ENCODE measurements around the gene TFDP2.
A peak's percentile ranks its signal among the peaks of the same experiment; 100 is the strongest.

The TFDP2 gene

DNA sequence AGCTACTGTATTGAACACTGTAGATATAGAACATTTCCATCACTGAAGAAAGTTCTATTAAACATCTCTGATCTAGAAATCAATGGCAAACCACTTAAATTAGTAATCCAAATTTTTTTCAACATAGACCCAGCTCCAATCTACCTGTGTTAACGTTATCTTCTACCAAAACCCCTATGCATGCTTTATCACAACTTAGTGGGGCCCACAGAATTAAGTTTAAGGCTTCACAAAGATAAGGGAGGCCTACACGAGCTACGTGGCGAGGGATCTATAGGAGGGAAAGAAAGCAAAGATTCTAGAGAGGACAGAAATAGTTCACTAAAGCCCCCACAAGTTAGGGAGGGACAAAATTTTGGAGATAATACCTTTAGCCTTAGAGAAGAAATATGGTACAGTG lies 116.1 kb downstream of the TFDP2 start:
- TF ChIP-seq, protein P1, sequence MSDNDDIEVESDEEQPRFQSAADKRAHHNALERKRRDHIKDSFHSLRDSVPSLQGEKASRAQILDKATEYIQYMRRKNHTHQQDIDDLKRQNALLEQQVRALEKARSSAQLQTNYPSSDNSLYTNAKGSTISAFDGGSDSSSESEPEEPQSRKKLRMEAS (IDR thresholded peaks at IDR 0.05) = no peak
- TF ChIP-seq, protein P2, sequence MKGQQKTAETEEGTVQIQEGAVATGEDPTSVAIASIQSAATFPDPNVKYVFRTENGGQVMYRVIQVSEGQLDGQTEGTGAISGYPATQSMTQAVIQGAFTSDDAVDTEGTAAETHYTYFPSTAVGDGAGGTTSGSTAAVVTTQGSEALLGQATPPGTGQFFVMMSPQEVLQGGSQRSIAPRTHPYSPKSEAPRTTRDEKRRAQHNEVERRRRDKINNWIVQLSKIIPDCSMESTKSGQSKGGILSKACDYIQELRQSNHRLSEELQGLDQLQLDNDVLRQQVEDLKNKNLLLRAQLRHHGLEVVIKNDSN (IDR thresholded peaks at IDR 0.05) = no peak
- TF ChIP-seq CREB1 (IDR thresholded peaks at IDR 0.05; ENCODE audit: low read depth) (no peak), TEAD4 (IDR thresholded peaks at IDR 0.05) (no peak), EGR1 (IDR thresholded peaks at IDR 0.05) (no peak), CEBPB (IDR thresholded peaks at IDR 0.05) (no peak)

DNA sequence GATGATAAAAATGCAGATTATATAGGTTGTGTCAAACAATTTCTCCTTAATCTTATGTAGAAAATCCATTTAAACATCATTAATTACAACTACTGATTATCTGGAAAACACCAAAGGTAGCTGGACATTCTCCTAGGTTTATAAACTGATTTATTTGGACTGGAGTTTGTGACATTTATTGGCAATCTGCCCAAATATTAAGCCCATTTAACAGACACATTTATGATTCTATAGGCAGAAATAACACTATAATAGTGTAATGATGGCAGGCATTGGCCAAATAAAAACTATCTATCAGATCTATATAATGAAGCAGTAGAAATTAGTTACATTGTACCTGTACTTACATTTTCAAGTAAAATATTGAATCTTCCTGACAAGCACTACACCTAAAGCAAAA lies 117.8 kb downstream of the TFDP2 start:
- TF ChIP-seq CREB1 (IDR thresholded peaks at IDR 0.05; ENCODE audit: low read depth) (no peak), TCF12 (IDR thresholded peaks at IDR 0.05; ENCODE audit: low read depth) (no peak), CEBPB (IDR thresholded peaks at IDR 0.05) (no peak), TEAD4 (IDR thresholded peaks at IDR 0.05) (no peak), ZBTB7A (IDR thresholded peaks at IDR 0.05; ENCODE audit: low read depth) (no peak), RAD21 (IDR thresholded peaks at IDR 0.05; ENCODE audit: low read depth) (no peak), EGR1 (IDR thresholded peaks at IDR 0.05) (no peak), YY1 (IDR thresholded peaks at IDR 0.05; ENCODE audit: low read depth) (no peak), EP300 (IDR thresholded peaks at IDR 0.05; ENCODE audit: borderline replicate concordance) (no peak), NFIC (IDR thresholded peaks at IDR 0.05) (no peak), FOXM1 (IDR thresholded peaks at IDR 0.05; ENCODE audit: borderline replicate concordance, low read depth) (no peak), TAF1 (IDR thresholded peaks at IDR 0.05; ENCODE audit: low read depth) (no peak)
- TF ChIP-seq, protein P3, sequence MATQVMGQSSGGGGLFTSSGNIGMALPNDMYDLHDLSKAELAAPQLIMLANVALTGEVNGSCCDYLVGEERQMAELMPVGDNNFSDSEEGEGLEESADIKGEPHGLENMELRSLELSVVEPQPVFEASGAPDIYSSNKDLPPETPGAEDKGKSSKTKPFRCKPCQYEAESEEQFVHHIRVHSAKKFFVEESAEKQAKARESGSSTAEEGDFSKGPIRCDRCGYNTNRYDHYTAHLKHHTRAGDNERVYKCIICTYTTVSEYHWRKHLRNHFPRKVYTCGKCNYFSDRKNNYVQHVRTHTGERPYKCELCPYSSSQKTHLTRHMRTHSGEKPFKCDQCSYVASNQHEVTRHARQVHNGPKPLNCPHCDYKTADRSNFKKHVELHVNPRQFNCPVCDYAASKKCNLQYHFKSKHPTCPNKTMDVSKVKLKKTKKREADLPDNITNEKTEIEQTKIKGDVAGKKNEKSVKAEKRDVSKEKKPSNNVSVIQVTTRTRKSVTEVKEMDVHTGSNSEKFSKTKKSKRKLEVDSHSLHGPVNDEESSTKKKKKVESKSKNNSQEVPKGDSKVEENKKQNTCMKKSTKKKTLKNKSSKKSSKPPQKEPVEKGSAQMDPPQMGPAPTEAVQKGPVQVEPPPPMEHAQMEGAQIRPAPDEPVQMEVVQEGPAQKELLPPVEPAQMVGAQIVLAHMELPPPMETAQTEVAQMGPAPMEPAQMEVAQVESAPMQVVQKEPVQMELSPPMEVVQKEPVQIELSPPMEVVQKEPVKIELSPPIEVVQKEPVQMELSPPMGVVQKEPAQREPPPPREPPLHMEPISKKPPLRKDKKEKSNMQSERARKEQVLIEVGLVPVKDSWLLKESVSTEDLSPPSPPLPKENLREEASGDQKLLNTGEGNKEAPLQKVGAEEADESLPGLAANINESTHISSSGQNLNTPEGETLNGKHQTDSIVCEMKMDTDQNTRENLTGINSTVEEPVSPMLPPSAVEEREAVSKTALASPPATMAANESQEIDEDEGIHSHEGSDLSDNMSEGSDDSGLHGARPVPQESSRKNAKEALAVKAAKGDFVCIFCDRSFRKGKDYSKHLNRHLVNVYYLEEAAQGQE (IDR thresholded peaks at IDR 0.05; ENCODE audit: low read depth) = no peak
- TF ChIP-seq, protein P1 (IDR thresholded peaks at IDR 0.05) = no peak
- TF ChIP-seq, protein P2 (IDR thresholded peaks at IDR 0.05) = no peak

DNA sequence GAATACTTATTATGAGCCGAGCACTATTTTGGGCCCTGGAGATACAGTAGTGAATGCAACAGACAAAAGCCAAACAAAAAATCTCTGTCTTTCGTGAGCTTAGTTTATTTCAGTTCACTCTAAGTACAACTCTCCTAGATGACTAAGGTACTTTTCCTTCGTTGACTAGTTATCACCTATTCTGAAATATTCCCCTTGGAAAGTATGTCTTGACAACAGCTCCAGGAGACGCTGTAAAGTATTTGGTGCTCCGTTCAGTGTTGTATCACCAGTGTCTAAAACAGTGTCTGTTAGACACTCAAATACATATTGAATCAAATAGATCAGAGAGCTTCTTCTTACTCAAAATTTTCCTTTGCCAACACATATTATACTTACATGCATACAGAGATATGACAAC lies 119.6 kb downstream of the TFDP2 start:
- TF ChIP-seq RAD21 (IDR thresholded peaks at IDR 0.05; ENCODE audit: low read depth) (no peak), CREB1 (IDR thresholded peaks at IDR 0.05; ENCODE audit: low read depth) (no peak), TCF12 (IDR thresholded peaks at IDR 0.05; ENCODE audit: low read depth) (no peak), YY1 (IDR thresholded peaks at IDR 0.05; ENCODE audit: low read depth) (no peak), ZBTB7A (IDR thresholded peaks at IDR 0.05; ENCODE audit: low read depth) (no peak)

DNA sequence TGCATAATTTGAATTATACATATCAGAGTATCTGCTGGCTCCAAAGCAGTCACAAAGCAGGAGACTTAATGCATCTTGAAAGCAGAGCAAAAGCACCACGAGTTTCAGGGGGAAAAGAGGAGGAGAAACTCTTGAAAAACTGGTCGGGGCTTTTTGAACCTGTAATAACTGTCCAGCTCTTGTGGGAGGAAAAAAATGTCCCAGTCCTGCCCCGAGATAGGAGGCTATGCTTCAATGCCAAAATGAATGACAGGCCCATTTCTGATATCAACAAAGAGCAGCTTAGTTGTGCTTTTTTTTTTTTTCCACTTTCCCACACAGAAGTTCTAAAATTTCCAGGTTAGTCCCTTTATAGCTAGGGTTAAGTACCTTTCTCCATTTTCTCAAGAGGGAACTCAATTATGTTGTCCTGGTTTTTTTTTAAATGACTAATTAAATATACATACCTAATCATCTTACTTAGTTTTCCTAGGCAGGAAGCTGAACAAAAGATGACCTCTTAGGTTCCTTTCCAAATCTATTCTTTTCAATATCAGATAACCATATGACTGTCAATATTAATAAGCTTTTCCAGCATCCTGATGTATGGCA lies 120.2 kb downstream of the TFDP2 start:
- TF ChIP-seq TCF12 (IDR thresholded peaks at IDR 0.05; ENCODE audit: low read depth) (no peak), CREB1 (IDR thresholded peaks at IDR 0.05; ENCODE audit: low read depth) (no peak), FOXM1 (IDR thresholded peaks at IDR 0.05; ENCODE audit: borderline replicate concordance, low read depth) (no peak), EP300 (IDR thresholded peaks at IDR 0.05; ENCODE audit: borderline replicate concordance) (no peak), YY1 (IDR thresholded peaks at IDR 0.05; ENCODE audit: low read depth) (no peak), NFIC (IDR thresholded peaks at IDR 0.05) (no peak), ZBTB7A (IDR thresholded peaks at IDR 0.05; ENCODE audit: low read depth) (no peak), TAF1 (IDR thresholded peaks at IDR 0.05; ENCODE audit: low read depth) (no peak), CEBPB (IDR thresholded peaks at IDR 0.05) (no peak), EGR1 (IDR thresholded peaks at IDR 0.05) (no peak), RAD21 (IDR thresholded peaks at IDR 0.05; ENCODE audit: low read depth) (no peak), TEAD4 (IDR thresholded peaks at IDR 0.05) (no peak)
- TF ChIP-seq, protein P2 (IDR thresholded peaks at IDR 0.05) = no peak
- TF ChIP-seq, protein P1 (IDR thresholded peaks at IDR 0.05) = no peak
- TF ChIP-seq, protein P3 (IDR thresholded peaks at IDR 0.05; ENCODE audit: low read depth) = no peak

DNA sequence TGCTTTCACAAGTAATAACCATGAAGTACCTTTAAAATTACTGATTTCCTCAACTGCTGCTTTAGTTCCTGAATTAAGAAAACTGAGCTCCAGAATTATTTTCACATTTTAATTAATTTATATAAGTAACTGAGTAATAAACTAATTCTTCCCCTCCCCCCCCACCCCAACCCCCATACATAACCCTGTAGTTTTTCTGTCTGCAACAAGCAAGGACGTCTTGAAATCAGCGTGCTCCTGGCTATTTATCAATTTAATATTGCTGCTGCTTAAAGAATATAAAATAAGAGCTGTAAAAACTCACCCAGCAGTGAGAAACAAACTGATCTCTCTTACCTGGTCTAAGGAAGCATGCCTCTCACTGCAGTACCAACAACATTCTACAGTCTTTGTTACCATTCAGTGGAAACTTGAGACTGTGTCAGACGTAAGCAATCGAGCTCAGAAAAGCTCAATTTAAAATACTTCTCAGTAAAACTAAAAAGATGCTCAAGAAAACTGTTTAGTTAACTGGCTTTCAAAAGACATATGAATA lies 121.0 kb downstream of the TFDP2 start:
- no peak for TF ChIP-seq ZBTB7A (IDR thresholded peaks at IDR 0.05; ENCODE audit: low read depth)
- TF ChIP-seq YY1 (IDR thresholded peaks at IDR 0.05; ENCODE audit: low read depth) = 0 out of 2 replicates have a peak, but pooled peaks have one; percentile 23
- TF ChIP-seq, protein P1 (IDR thresholded peaks at IDR 0.05) = peak; percentile 66
